Kidney (tissue), 14 donors: Measurements from ENCODE around the gene EIF4G3. TPM values are rescaled to one million over a fixed set of nuclear protein-coding genes. Genes with fewer than 3 reads are reported as not detected.

Source experiments
- DNase-seq, 5 donors: peaks; one replicate each; pipeline ENCODE4 v3.0.0-alpha.2; 2013 to 2020
- FAIRE-seq: peaks from 2 replicates; lab custom pipeline; 2012; peaks lifted over from hg19 to GRCh38; lab: Jason Lieb, UNC
- H3K27ac ChIP-seq, 2 donors: one replicate each; pipeline ENCODE4 v1.7.0; 2013; ENCODE audit warnings: low read depth in 2 of 2, low read length in 2 of 2, inconsistent platforms in 1 of 2
- H3K27me3 ChIP-seq: one replicate; pipeline ENCODE4 v1.7.1; 2013; ENCODE audit warnings: low read length, inconsistent platforms; ENCODE audit not compliant: control insufficient read depth, insufficient read depth
- H3K36me3 ChIP-seq, 3 donors: one replicate each; pipeline versions ENCODE4 v1.7.0 to v1.7.1; 2013; ENCODE audit warnings: low read length in 3 of 3, control low read depth in 1 of 3, inconsistent platforms in 1 of 3; ENCODE audit not compliant: insufficient read depth in 3 of 3, control insufficient read depth in 2 of 3
- H3K4me1 ChIP-seq, 3 donors: one replicate each; pipeline versions ENCODE4 v1.7.0 to v1.7.1; 2013; ENCODE audit warnings: low read length in 3 of 3, inconsistent platforms in 1 of 3, low read depth in 1 of 3; ENCODE audit not compliant: control insufficient read depth in 2 of 3, insufficient read depth in 2 of 3
- H3K4me3 ChIP-seq, 3 donors: one replicate each; pipeline versions ENCODE4 v1.7.0 to v1.8.1; 2013; ENCODE audit warnings: low read length in 3 of 3, control low read depth in 1 of 3, inconsistent platforms in 1 of 3
- H3K9ac ChIP-seq, 3 donors: one replicate each; pipeline versions ENCODE4 v1.7.0 to v1.7.1; 2013; ENCODE audit warnings: low read length in 3 of 3, control low read depth in 1 of 3, inconsistent platforms in 1 of 3
- H3K9me3 ChIP-seq, 3 donors: one replicate each; pipeline versions ENCODE4 v1.7.0 to v1.7.1; 2013; ENCODE audit warnings: low read length in 3 of 3, control low read depth in 1 of 3, inconsistent platforms in 1 of 3; ENCODE audit not compliant: control insufficient read depth in 2 of 3, insufficient read depth in 1 of 3
- CTCF ChIP-seq: IDR thresholded peaks from 3 replicates; pipeline ENCODE4 v1.5.1; 2012; ENCODE audit warnings: mild to moderate bottlenecking, moderate library complexity, borderline replicate concordance; ENCODE audit not compliant: insufficient read depth; ENCODE audit errors: extremely low read depth
- intact Hi-C: fragments of 100-400 bp; cut with DNase I; formaldehyde crosslinking; loops from one replicate; pipeline ENCODE4 v1.11.1; 2022
- polyA plus RNA-seq: library from polyadenylated mRNA; stranded (reverse); fragments of 350-450 nt; fragmentation: Illumina TruSeq; extraction: RNeasy Lipid Tissue Mini Kit (QIAGEN cat#74804); gene quantifications from one replicate; pipeline ENCODE4 v1.2.3, GENCODE V29; 2014; ENCODE audit warnings: low read depth, low replicate concordance; ENCODE audit not compliant: insufficient read depth
- total RNA-seq: library from RNA; stranded (reverse); fragmentation: NEBNext Ultra II Directional; extraction: Animal tissue kit (Norgen Biotek cat#: 25700); gene quantifications from one replicate; pipeline ENCODE4 v1.2.1, GENCODE V29; 2021
- donor health status: control.
- donor health status: control.
- donor health status: control.
- donor health status: control.
- donor health status: control.
- donor health status: DM: yes; HTN: yes; CAD: no.
- donor health status: Normal renal cell carcinoma (clear cell type).

The EIF4G3 gene
- total and polyA plus RNA-seq, 2 donors from 2014 or later = 14.8 to 61.6 TPM

GRCh38 chr1:21007876-21008275 is 168.8 kb downstream of the EIF4G3 start:
- DNase-seq (no peak), FAIRE-seq (no peak)
- Histone ChIP-seq H3K36me3 (no peaks in the 10 kb centered on the region), H3K4me3 (no peak overlapping the region), H3K4me1 (no peaks in the 10 kb centered on the region), H3K9me3 (no peaks in the 10 kb centered on the region), H3K27ac (no peak overlapping the region), H3K9ac (no peak overlapping the region), H3K27me3 (no peaks in the 10 kb centered on the region)
- intact Hi-C loops = no loop called here
- no peak for TF ChIP-seq CTCF

GRCh38 chr1:21005466-21006239 is 171.0 kb downstream of the EIF4G3 start:
- Histone ChIP-seq H3K4me1 (no peaks in the 10 kb centered on the region), H3K9me3 (no peaks in the 10 kb centered on the region), H3K27ac (no peak overlapping the region), H3K4me3 (no peak overlapping the region), H3K27me3 (no peaks in the 10 kb centered on the region), H3K9ac (no peak overlapping the region), H3K36me3 (no peaks in the 10 kb centered on the region)
- intact Hi-C loops = no loop called here
- no peak for TF ChIP-seq CTCF
- DNase-seq (no peak), FAIRE-seq (no peak)

GRCh38 chr1:21003281-21004045 is 173.2 kb downstream of the EIF4G3 start:
- Histone ChIP-seq H3K9ac (no peak overlapping the region), H3K36me3 (no peaks in the 10 kb centered on the region), H3K27ac (no peak overlapping the region), H3K9me3 (no peaks in the 10 kb centered on the region), H3K4me1 (no peaks in the 10 kb centered on the region), H3K27me3 (no peaks in the 10 kb centered on the region), H3K4me3 (no peak overlapping the region)
- intact Hi-C loops = no loop called here
- no peak for TF ChIP-seq CTCF
- no peak for DNase-seq
- no peak for FAIRE-seq
